Lung (tissue), 12 donors: ENCODE data around the gene MAU2. TPM values are rescaled to one million over a fixed set of nuclear protein-coding genes. Genes with fewer than 3 reads are reported as not detected.

Experiments used
- ATAC-seq: fragments of 200-7000 bp; cut with Tn5 transposase; one replicate; pipeline ENCODE4 v1.9.1; 2020; ENCODE audit warnings: moderate number of reproducible peaks; ENCODE audit not compliant: insufficient read depth, low FRiP score
- DNase-seq, 3 donors: peaks; one replicate each; pipeline ENCODE4 v3.0.0-alpha.2; 2013 to 2017
- H3K27ac ChIP-seq, 2 donors: one replicate each; pipeline ENCODE4 v1.5.1; 2013; ENCODE audit warnings: mild to moderate bottlenecking in 2 of 2, moderate library complexity in 2 of 2, control low read depth in 1 of 2, inconsistent platforms in 1 of 2, low read depth in 1 of 2, low read length in 1 of 2
- H3K27me3 ChIP-seq, 3 donors: one replicate each; pipeline ENCODE4 v1.5.1; 2013; ENCODE audit warnings: low read length in 2 of 3; ENCODE audit not compliant: control insufficient read depth in 3 of 3, insufficient read depth in 3 of 3
- H3K36me3 ChIP-seq, 4 donors: one replicate each; pipeline ENCODE4 v1.5.1; 2013; ENCODE audit warnings: low read length in 4 of 4, mild to moderate bottlenecking in 1 of 4, moderate library complexity in 1 of 4; ENCODE audit not compliant: control insufficient read depth in 4 of 4, insufficient read depth in 4 of 4
- H3K4me1 ChIP-seq, 5 donors: one replicate each; pipeline ENCODE4 v1.5.1; 2013; ENCODE audit warnings: low read length in 5 of 5, mild to moderate bottlenecking in 2 of 5, moderate library complexity in 1 of 5; ENCODE audit not compliant: control insufficient read depth in 5 of 5, insufficient read depth in 5 of 5
- H3K4me3 ChIP-seq: one replicate; pipeline ENCODE4 v1.5.1; 2013; ENCODE audit warnings: mild to moderate bottlenecking, control low read depth, moderate library complexity
- H3K9ac ChIP-seq, 2 donors: one replicate each; pipeline ENCODE4 v1.5.1; 2013; ENCODE audit warnings: low read length in 2 of 2, control low read depth in 1 of 2; ENCODE audit not compliant: insufficient read depth in 1 of 2
- H3K9me3 ChIP-seq, 4 donors: one replicate each; pipeline ENCODE4 v1.5.1; 2013; ENCODE audit warnings: low read length in 3 of 4, mild to moderate bottlenecking in 1 of 4, moderate library complexity in 1 of 4; ENCODE audit not compliant: control insufficient read depth in 4 of 4, insufficient read depth in 3 of 4
- whole genome bisulfite sequencing, 2 donors: extraction: QIAGEN DNeasy Blood & Tissue Kit; methylation state at CpG; one replicate each; pipeline ENCODE4 v1.1.7; 2013; 5-methylcytosine and 5-hydroxymethylcytosine counted together
- polyA plus RNA-seq, 2 donors: library from polyadenylated mRNA; stranded (reverse); fragments of 200-250 nt; gene quantifications; one replicate each; pipeline ENCODE4 v1.2.1, GENCODE V29; 2013
- total RNA-seq, 2 donors: library from RNA; depleted of rRNA in 1 of 2; stranded (reverse); fragments of >200 nt in 1 of 2; gene quantifications; one replicate each; pipeline ENCODE4 v1.2.1, GENCODE V29; 2014 to 2021
- TF ChIP-seq, protein P1 (sequence below): IDR thresholded peaks from 2 replicates; pipeline ENCODE4 v1.5.1; 2012; ENCODE audit warnings: mild to moderate bottlenecking; ENCODE audit errors: control extremely low read depth, extremely low read depth
- donor health status: control.
- donor health status: control.
- donor health status: Bipolar disorder and iron deficiency.
- donor health status: healthy.
- donor health status: DM: yes; HTN: yes; CAD: no.

MAU2 gene
- total and polyA plus RNA-seq, 4 donors, result 21.6 to 68.0 (median 44.5) TPM

GRCh38 chr19:19278315-19278714, 42.3 kb upstream of the MAU2 start:
- H3K27ac ChIP-seq, result no peak overlapping the region
- H3K4me3 ChIP-seq, result no peak overlapping the region
- H3K36me3 ChIP-seq, result peaks cover 4 to 60% (median 12%) of the 10 kb centered on the region in 4 donors
- TF ChIP-seq, protein P1, sequence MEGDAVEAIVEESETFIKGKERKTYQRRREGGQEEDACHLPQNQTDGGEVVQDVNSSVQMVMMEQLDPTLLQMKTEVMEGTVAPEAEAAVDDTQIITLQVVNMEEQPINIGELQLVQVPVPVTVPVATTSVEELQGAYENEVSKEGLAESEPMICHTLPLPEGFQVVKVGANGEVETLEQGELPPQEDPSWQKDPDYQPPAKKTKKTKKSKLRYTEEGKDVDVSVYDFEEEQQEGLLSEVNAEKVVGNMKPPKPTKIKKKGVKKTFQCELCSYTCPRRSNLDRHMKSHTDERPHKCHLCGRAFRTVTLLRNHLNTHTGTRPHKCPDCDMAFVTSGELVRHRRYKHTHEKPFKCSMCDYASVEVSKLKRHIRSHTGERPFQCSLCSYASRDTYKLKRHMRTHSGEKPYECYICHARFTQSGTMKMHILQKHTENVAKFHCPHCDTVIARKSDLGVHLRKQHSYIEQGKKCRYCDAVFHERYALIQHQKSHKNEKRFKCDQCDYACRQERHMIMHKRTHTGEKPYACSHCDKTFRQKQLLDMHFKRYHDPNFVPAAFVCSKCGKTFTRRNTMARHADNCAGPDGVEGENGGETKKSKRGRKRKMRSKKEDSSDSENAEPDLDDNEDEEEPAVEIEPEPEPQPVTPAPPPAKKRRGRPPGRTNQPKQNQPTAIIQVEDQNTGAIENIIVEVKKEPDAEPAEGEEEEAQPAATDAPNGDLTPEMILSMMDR, result no peak
- H3K27me3 ChIP-seq, result no peaks in the 10 kb centered on the region
- DNase-seq (no peak), ATAC-seq (no peak)
- peaks cover 0 to 13% (median 6%) of the 10 kb centered on the region in 5 donors for H3K4me1 ChIP-seq
- WGBS, 2 donors, result 96 to 97% methylated on average over 7 of the region's 7 CpGs
- no peak overlapping the region for H3K9ac ChIP-seq
- peaks cover 0 to 6% (median 0%) of the 10 kb centered on the region in 4 donors for H3K9me3 ChIP-seq

DNA sequence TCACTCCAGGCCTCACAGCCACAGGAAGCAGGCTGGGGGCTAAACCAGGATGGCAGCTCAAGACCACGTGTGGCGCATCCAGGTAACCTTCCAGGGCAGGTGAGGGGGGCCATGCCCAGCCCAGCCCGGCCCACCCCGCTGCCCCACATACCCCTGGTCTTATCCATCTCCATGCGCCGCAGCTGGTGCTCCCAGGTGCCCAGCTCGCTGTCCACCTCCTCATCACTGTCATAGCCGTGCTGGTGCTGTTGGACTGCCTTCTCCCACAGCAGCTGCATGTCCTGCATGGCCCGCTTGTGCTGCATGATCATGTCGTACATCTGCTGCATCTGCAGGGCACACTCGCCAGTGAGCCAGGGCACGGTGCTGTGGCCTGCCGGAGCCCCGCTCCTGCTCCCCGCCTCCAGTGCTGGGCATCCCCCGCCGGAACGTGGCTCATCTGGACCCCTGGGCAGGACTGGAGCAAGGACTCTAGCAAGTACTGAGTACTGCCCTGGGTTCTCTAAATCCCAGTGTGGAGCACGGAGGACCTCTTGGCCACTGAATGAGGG, 41.5 kb upstream of the MAU2 start:
- ATAC-seq, result no peak
- H3K27ac ChIP-seq, result no peak overlapping the region

GRCh38 chr19:19279853-19280252, 40.8 kb upstream of the MAU2 start:
- no peak overlapping the region for H3K9ac ChIP-seq
- no peaks in the 10 kb centered on the region for H3K4me1 ChIP-seq
- TF ChIP-seq, protein P1, result no peak
- no peak overlapping the region for H3K4me3 ChIP-seq
- H3K9me3 ChIP-seq, result peaks cover 0 to 4% (median under 1%) of the 10 kb centered on the region in 4 donors
- no peak for ATAC-seq
- H3K36me3 ChIP-seq, result peaks cover 4 to 65% (median 20%) of the 10 kb centered on the region in 4 donors
- H3K27ac ChIP-seq, result no peak overlapping the region
- no peak for DNase-seq
- no peaks in the 10 kb centered on the region for H3K27me3 ChIP-seq
- WGBS, 2 donors, result 94 to 99% methylated on average over 15 to 16 of the region's 16 CpGs

More for the DNA sequence above, 41.5 kb upstream of the MAU2 start:
- WGBS, 2 donors, result 93 to 97% methylated on average over 19 of the region's 19 CpGs
- Histone ChIP-seq H3K4me1 (peaks cover 0 to 5% (median 2%) of the 10 kb centered on the region in 5 donors), H3K4me3 (no peak overlapping the region), H3K36me3 (peaks cover 4 to 66% (median 15%) of the 10 kb centered on the region in 4 donors), H3K27me3 (no peaks in the 10 kb centered on the region), H3K9me3 (peaks cover 0 to 6% (median 0%) of the 10 kb centered on the region in 4 donors), H3K9ac (no peak overlapping the region)
- DNase-seq, result no peak
- TF ChIP-seq, protein P1, result no peak

- TF ChIP-seq, protein P1, result no peak
- Histone ChIP-seq H3K4me3 (no peak overlapping the region), H3K36me3 (peaks cover 4 to 60% (median 21%) of the 10 kb centered on the region in 4 donors), H3K9ac (no peak overlapping the region), H3K4me1 (no peaks in the 10 kb centered on the region), H3K9me3 (peaks cover 0 to 2% (median under 1%) of the 10 kb centered on the region in 4 donors), H3K27ac (no peak overlapping the region), H3K27me3 (no peaks in the 10 kb centered on the region)
- WGBS, 2 donors, result 88 to 95% methylated on average over 16 of the region's 16 CpGs
- no peak for DNase-seq
- ATAC-seq, result no peak
Measured at GRCh38 chr19:19280561-19280960, 40.1 kb upstream of the MAU2 start.
